TTC549 (cell line): ENCODE measurements around the gene ZNF830.
"Not testable (repeated sequence)": the region's sequence is repeated elsewhere in the genome, so short reads cannot be mapped to it uniquely, and the experiment has no call there.

Experiments
- FAIRE-seq: peaks from 2 replicates; lab custom pipeline; 2012; peaks lifted over from hg19 to GRCh38; lab: Jason Lieb, UNC

Gene ZNF830

GRCh38 chr17:34993031-34993430 is 31.7 kb downstream of the ZNF830 start:
- FAIRE-seq: no peak

GRCh38 chr17:34996422-34997285 is 35.3 kb downstream of the ZNF830 start:
- no peak for FAIRE-seq

GRCh38 chr17:34997355-34997862 is 36.1 kb downstream of the ZNF830 start:
- no peak for FAIRE-seq

- FAIRE-seq: no peak
Observed at GRCh38 chr17:34998205-34998604, 36.9 kb downstream of the ZNF830 start.

- FAIRE-seq: no peak
Observed at GRCh38 chr17:34999456-34999855, 38.1 kb downstream of the ZNF830 start.

- FAIRE-seq: not testable (repeated sequence)
Observed at GRCh38 chr17:35000965-35001364, 39.6 kb downstream of the ZNF830 start.

GRCh38 chr17:35001549-35001948 is 40.2 kb downstream of the ZNF830 start:
- FAIRE-seq: no peak

- FAIRE-seq: no peak
Observed at GRCh38 chr17:35002876-35003551, 41.7 kb downstream of the ZNF830 start.

GRCh38 chr17:35003778-35004177 is 42.4 kb downstream of the ZNF830 start:
- FAIRE-seq: no peak

GRCh38 chr17:35006345-35006744 is 45.0 kb downstream of the ZNF830 start:
- FAIRE-seq: no peak

GRCh38 chr17:35006961-35007360 is 45.6 kb downstream of the ZNF830 start:
- no peak for FAIRE-seq

GRCh38 chr17:35010093-35010492 is 48.8 kb downstream of the ZNF830 start:
- no peak for FAIRE-seq

- no peak for FAIRE-seq
Observed at GRCh38 chr17:35011671-35012216, 50.4 kb downstream of the ZNF830 start.
